Epithelial cell of esophagus (primary cell): ENCODE data around the gene PTHLH.

Source experiments
- DNase-seq: peaks from one replicate; pipeline ENCODE4 v3.0.0; 2010; ENCODE audit warnings: low read depth
- H3K4me3 ChIP-seq: 2 replicates; pipeline ENCODE4 v1.5.1; 2011; ENCODE audit warnings: mild to moderate bottlenecking, low read length, control low read depth
- CTCF ChIP-seq: IDR thresholded peaks from 2 replicates; pipeline ENCODE4 v1.5.1; 2011; ENCODE audit warnings: low read depth, mild to moderate bottlenecking, low read length, control low read depth, inconsistent platforms; ENCODE audit not compliant: insufficient read depth; ENCODE audit errors: missing control alignments

Gene PTHLH

DNA sequence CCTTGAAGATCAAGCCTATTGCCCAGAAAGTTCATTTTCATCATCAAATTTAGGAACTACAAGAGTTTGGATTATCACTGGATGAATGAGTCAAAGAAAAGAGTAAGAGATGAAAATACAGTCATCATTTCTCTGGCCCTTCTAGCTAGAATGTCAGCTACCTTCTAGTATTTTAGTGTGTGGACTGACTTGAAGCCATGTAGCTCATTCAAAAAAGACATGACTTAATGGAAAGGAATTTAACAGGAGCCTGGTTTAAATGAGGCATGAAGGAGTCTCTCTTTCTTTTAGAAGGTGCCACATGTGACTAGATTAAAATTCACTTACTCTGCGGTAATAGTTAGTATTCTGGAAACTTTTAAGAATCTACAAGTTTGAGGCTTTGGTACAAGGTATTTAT, 7.1 kb downstream of the PTHLH start:
- no peak for TF ChIP-seq CTCF
- DNase-seq: peak; percentile 47
- no peak overlapping the region for H3K4me3 ChIP-seq

DNA sequence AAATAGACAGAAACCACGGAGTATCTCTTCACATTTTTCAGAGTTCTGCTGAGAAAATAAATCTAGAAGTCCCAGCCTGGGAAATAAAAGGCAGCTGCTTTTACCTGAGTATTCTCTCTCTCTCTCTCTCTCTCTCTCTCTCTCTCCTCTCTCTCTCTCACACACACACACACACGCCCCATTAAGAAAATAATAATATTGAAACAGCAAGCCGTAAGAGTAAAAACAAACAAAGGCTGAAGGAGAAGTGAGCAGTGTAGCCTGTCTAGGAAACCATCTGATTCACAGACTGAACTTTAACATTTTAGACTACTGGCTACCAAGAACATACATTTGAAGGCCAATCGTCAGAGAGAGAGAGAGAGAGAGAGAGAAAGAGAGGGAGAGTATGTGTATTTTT, 8.4 kb downstream of the PTHLH start:
- no peak for TF ChIP-seq CTCF
- peak; percentile 29 for DNase-seq

GRCh38 chr12:27960821-27961220, 11.7 kb downstream of the PTHLH start:
- TF ChIP-seq CTCF: no peak
- H3K4me3 ChIP-seq: no peak overlapping the region
- no peak for DNase-seq

More for the DNA sequence above, 8.4 kb downstream of the PTHLH start:
- no peak overlapping the region for H3K4me3 ChIP-seq

- peak; percentile 63 for DNase-seq
- no peak overlapping the region for H3K4me3 ChIP-seq
- TF ChIP-seq CTCF: no peak
These were observed 13.9 kb downstream of the PTHLH start for GRCh38 chr12:27958675-27959074.

DNA sequence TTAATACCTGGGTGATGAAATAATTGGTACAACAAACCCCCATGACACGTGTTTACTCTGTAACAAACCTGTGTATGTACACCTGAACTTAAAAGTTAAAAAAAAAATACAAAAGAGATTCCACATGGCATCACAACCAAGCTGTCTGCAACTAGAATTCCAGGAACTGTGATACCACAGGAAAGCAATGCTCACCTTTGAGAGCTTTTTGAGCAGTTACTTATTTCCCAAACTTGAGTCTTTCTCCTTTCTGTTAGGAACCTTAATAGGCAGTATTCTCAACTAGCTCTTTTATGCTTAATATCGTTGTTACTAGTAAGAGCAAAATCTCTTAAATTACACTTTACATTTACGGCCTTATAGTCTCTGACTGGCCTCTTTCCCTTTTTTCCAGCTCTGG, 15.2 kb downstream of the PTHLH start:
- DNase-seq: peak; percentile 72
- H3K4me3 ChIP-seq: no peak overlapping the region
- no peak for TF ChIP-seq CTCF

GRCh38 chr12:27953817-27954216, 18.7 kb downstream of the PTHLH start:
- no peak overlapping the region for H3K4me3 ChIP-seq
- no peak for TF ChIP-seq CTCF
- DNase-seq: no peak

GRCh38 chr12:27953348-27953747, 19.2 kb downstream of the PTHLH start:
- no peak for DNase-seq
- no peak overlapping the region for H3K4me3 ChIP-seq
- TF ChIP-seq CTCF: no peak
